ENCODE measurements around the gene CFDP1. TPM values are rescaled to one million over a fixed set of nuclear protein-coding genes. Genes with fewer than 3 reads are reported as not detected.

The CFDP1 gene
- total and polyA plus RNA-seq, 2 of the 13 experiments (the other 11 are each of a cell fraction or from before 2014, with no cell fraction given): 78.6 to 153 TPM

DNA sequence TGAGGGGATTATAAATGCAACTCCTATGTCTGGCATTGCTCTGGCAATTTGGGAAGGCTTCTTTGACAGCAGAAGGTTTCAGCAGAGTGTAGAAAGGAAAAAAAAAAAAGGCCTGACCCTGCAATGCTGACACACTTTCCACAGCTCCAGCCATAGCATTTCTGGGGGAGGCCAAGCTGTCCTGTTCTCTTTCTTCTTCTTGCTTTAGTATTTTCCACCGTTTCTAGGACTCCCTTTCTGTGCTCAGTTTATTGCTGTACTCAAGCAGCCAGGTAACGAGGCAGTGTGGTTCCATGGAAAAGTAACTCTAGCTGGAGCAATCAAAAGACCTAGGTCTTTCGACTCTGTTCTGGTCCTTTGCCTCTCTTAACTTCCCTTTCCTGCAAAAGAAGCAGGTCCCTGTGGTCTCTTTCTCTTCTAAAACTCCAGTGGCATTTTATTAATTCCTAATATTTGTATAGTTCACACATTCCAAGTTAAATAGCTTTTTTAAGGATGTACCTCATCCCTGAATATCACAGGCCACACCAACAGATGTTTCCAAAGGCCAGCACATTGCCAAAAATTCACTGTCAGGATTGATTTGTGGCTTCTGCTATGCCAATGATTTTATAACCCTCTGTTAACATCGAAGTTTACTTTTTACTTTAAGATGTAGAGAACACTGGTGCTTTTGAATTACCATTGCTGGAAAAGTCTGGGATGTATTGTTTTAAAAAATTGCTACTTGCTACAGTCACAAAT lies 91.6 kb downstream of the CFDP1 start:
- Histone ChIP-seq H3K36me3 (replicated peaks in 1 of 2; ENCODE audit: control insufficient read depth in 1 of 2, insufficient read depth in 2 of 2, low read length in 2 of 2) (peaks cover 4 to 16% of the 10 kb centered on the region in 2 experiments; a peak in 4 of 5 replicates), H3K79me2 (ENCODE audit: insufficient read depth, low read length) (no peaks in the 10 kb centered on the region), H3K4me2 (ENCODE audit: low read depth, low read length) (no peak overlapping the region), H3K9ac (ENCODE audit: insufficient read depth, low read depth, low read length) (no peak overlapping the region), H3K4me1 (ENCODE audit: insufficient read depth, low read length) (no peaks in the 10 kb centered on the region), H3K27ac (ENCODE audit: extremely low read length, insufficient read depth, low read length) (no peak overlapping the region), H3K9me3 (ENCODE audit: low read length) (no peaks in the 10 kb centered on the region), H3K27me3 (ENCODE audit: control insufficient read depth in 1 of 2, insufficient read depth in 2 of 2, low read length in 2 of 2) (no peaks in the 10 kb centered on the region), H3K4me3 (replicated peaks in 1 of 3; ENCODE audit: insufficient read depth in 1 of 3, low read depth in 2 of 3, low read length in 3 of 3) (no peak overlapping the region), H2AFZ (ENCODE audit: low read length) (no peak overlapping the region), H4K20me1 (ENCODE audit: insufficient read depth, low read length) (no peaks in the 10 kb centered on the region)
- 94% methylated on average over 4 of the region's 4 CpGs for WGBS (ENCODE audit: low lambda C conversion rate)
- no peak for TF ChIP-seq PAX8 (CRISPR knock-in tag; IDR thresholded peaks at IDR 0.05; ENCODE audit: borderline replicate concordance)
- no peak for TF ChIP-seq TCF7 (IDR thresholded peaks at IDR 0.05; ENCODE audit: low read depth)
- no peak for TF ChIP-seq ZNF484 (CRISPR knock-in tag; IDR thresholded peaks at IDR 0.05; ENCODE audit: borderline replicate concordance, low read depth)
- no peak for TF ChIP-seq HOXA9 (CRISPR knock-in tag; IDR thresholded peaks at IDR 0.05; ENCODE audit: borderline replicate concordance)
- TF ChIP-seq ZFP36L2 (CRISPR knock-in tag; IDR thresholded peaks at IDR 0.05): no peak
- TF ChIP-seq SP4 (CRISPR knock-in tag; IDR thresholded peaks at IDR 0.05): no peak
- no peak for TF ChIP-seq RFX3 (CRISPR knock-in tag; IDR thresholded peaks at IDR 0.05)
- no peak for TF ChIP-seq ZNF383 (CRISPR knock-in tag; IDR thresholded peaks at IDR 0.05; ENCODE audit: borderline replicate concordance)
- no peak for TF ChIP-seq ARNT (IDR thresholded peaks at IDR 0.05)
- no peak for TF ChIP-seq AGO2 (optimal IDR thresholded peaks at IDR 0.05; ENCODE audit: low read depth, low read length)
- TF ChIP-seq GFI1 (CRISPR knock-in tag; IDR thresholded peaks at IDR 0.05; ENCODE audit: borderline replicate concordance): no peak
- no peak for TF ChIP-seq ZNF619 (CRISPR knock-in tag; IDR thresholded peaks at IDR 0.05)
- TF ChIP-seq ZNF569 (CRISPR knock-in tag; IDR thresholded peaks at IDR 0.05; ENCODE audit: borderline replicate concordance): no peak
- TF ChIP-seq, protein P1, sequence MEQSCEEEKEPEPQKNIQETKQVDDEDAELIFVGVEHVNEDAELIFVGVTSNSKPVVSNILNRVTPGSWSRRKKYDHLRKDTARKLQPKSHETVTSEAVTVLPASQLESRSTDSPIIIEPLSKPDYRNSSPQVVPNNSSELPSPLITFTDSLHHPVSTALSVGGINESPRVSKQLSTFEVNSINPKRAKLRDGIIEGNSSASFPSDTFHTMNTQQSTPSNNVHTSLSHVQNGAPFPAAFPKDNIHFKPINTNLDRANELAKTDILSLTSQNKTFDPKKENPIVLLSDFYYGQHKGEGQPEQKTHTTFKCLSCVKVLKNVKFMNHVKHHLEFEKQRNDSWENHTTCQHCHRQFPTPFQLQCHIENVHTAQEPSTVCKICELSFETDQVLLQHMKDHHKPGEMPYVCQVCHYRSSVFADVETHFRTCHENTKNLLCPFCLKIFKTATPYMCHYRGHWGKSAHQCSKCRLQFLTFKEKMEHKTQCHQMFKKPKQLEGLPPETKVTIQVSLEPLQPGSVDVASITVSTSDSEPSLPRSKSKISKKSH (CRISPR knock-in tag; IDR thresholded peaks at IDR 0.05; ENCODE audit: borderline replicate concordance): no peak
- TF ChIP-seq ZNF605 (CRISPR knock-in tag; IDR thresholded peaks at IDR 0.05): no peak
- TF ChIP-seq RFX1 (IDR thresholded peaks at IDR 0.05): no peak
- intact Hi-C loops (cut with micrococcal nuclease; ENCODE audit: unreplicated experiment) (no loop called here), in situ Hi-C loops (cut with HindIII; ENCODE audit: extremely low pct_ligation_motif_present, low pct_unique_long_range_greater_than_20kb) (no loop called here)
- FAIRE-seq: no peak
- DNase-seq (ENCODE audit: low spot score): no peak
- ATAC-seq: no peak
- BruUV-seq (replicated peaks): no TSS peak
- CTCF ChIA-PET (ENCODE audit: low intra/inter-chr PET ratio, low total read pairs): no interaction called here
- POLR2A ChIA-PET: interaction anchor here (1.6 kb wide), 1 partner anchor 36 kb away, joined by 3 read pairs; no protein-coding TSS in a partner anchor

Measured in HepG2 (cell line).